ENCODE results near the gene KCNIP2.

KCNIP2 gene

GRCh38 chr10:101843032-101844021 lies at the start of gene KCNIP2:
KCNIP2 (minus strand) TSS chr10:101843800; CDS start chr10:101843568, 232 bp downstream.
- no peak for DNase-seq (ENCODE audit: low read depth)

GRCh38 chr10:101892782-101893391 lies 49.3 kb upstream of the KCNIP2 start:
- no peak for DNase-seq (ENCODE audit: low read depth)

GRCh38 chr10:101889256-101890210 lies 45.9 kb upstream of the KCNIP2 start:
- DNase-seq (ENCODE audit: low read depth): peak; percentile 51

GRCh38 chr10:101888251-101888949 lies 44.8 kb upstream of the KCNIP2 start:
- DNase-seq (ENCODE audit: low read depth): no peak

GRCh38 chr10:101887775-101888174 lies 44.2 kb upstream of the KCNIP2 start:
- DNase-seq (ENCODE audit: low read depth): no peak

GRCh38 chr10:101886521-101887312 lies 43.1 kb upstream of the KCNIP2 start:
- no peak for DNase-seq (ENCODE audit: low read depth)

GRCh38 chr10:101881036-101881774 lies 37.6 kb upstream of the KCNIP2 start:
- no peak for DNase-seq (ENCODE audit: low read depth)

GRCh38 chr10:101880232-101880573 lies 36.6 kb upstream of the KCNIP2 start:
- DNase-seq (ENCODE audit: low read depth): no peak

GRCh38 chr10:101879456-101880231 lies 36.0 kb upstream of the KCNIP2 start:
- DNase-seq (ENCODE audit: low read depth): no peak

GRCh38 chr10:101878869-101879268 lies 35.3 kb upstream of the KCNIP2 start:
- no peak for DNase-seq (ENCODE audit: low read depth)

- DNase-seq (ENCODE audit: low read depth): no peak
Observed at GRCh38 chr10:101875068-101875688, 31.6 kb upstream of the KCNIP2 start.

GRCh38 chr10:101874252-101874651 lies 30.7 kb upstream of the KCNIP2 start:
- DNase-seq (ENCODE audit: low read depth): no peak

GRCh38 chr10:101867931-101868330 lies 24.3 kb upstream of the KCNIP2 start:
- DNase-seq (ENCODE audit: low read depth): peak; percentile 40

GRCh38 chr10:101859530-101859929 lies 15.9 kb upstream of the KCNIP2 start:
- no peak for DNase-seq (ENCODE audit: low read depth)

- no peak for DNase-seq (ENCODE audit: low read depth)
Observed at GRCh38 chr10:101858723-101859500, 15.3 kb upstream of the KCNIP2 start.

GRCh38 chr10:101857802-101858476 lies 14.3 kb upstream of the KCNIP2 start:
- DNase-seq (ENCODE audit: low read depth): no peak

- DNase-seq (ENCODE audit: low read depth): no peak
Observed at GRCh38 chr10:101856626-101857025, 13.0 kb upstream of the KCNIP2 start.

Measured in GM04504 (cell line).